GM12892 (cell line): Measurements from ENCODE around the gene ORMDL1.

Experiments used
- POLR2A ChIP-seq: IDR thresholded peaks from 2 replicates; pipeline ENCODE4 v1.6.1; 2011; ENCODE audit warnings: low read depth, low read length, control low read depth
- POLR2AphosphoS5 ChIP-seq: IDR thresholded peaks from 2 replicates; pipeline ENCODE4 v1.6.1; 2011; ENCODE audit warnings: low read depth, low read length, control low read depth
- TAF1 ChIP-seq: IDR thresholded peaks from 2 replicates; pipeline ENCODE4 v1.6.1; 2011; ENCODE audit warnings: low read depth, mild to moderate bottlenecking, control low read depth, low read length, borderline replicate concordance

DNA sequence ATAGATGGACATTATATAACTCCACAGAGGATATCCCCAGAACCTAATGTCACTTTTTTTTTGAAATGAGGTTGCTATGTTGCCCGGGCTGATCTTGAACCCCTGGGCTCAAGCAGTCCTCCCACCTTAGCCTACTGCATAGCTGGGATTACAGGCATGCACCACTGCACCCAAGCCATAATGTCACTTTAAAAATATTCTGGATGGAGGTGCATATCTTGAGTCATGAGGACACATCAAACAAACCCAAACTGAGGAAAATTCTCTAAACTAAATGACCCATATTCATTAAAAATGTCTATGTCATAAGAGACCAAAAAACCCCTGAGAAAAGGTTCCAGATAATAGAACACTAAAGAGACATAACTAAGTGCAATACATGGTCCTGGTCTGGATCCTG lies 57.9 kb downstream of the ORMDL1 start:
- TF ChIP-seq POLR2AphosphoS5 (no peak), POLR2A (no peak), TAF1 (no peak)
